Caco-2 (cell line): Measurements from ENCODE around the gene SVOP. TPM values are rescaled to one million over a fixed set of nuclear protein-coding genes. Genes with fewer than 3 reads are reported as not detected.

Source experiments
- BruUV-seq: library from RNA; stranded (reverse); fragments of 400-500 nt; replicated peaks from 2 replicates; lab custom pipeline; 2021; lab: Mats Ljungman, UMichigan
- CTCF ChIA-PET: fragments of 300-600 bp; sonication (Branson Sonifier 250); formaldehyde crosslinking; loops from one replicate; lab custom pipeline; 2022; ENCODE audit warnings: antibody characterized with exemption; lab: Charles Lee
- POLR2A ChIA-PET: fragments of 300-600 bp; sonication (Branson Sonifier 250); formaldehyde crosslinking; loops from one replicate; lab custom pipeline; 2022; ENCODE audit warnings: antibody characterized with exemption; lab: Charles Lee
- DNase-seq, 2 experiments: peaks; one replicate each; pipeline versions ENCODE4 v3.0.0 to v3.0.0-alpha.2; 2020 to 2022
- H3K27me3 ChIP-seq: replicated peaks from 2 replicates; pipeline ENCODE4 v1.6.0; 2011; ENCODE audit warnings: low read length; ENCODE audit not compliant: control insufficient read depth, insufficient read depth
- H3K36me3 ChIP-seq: 2 replicates; pipeline ENCODE4 v1.5.1; 2011; ENCODE audit warnings: low read length; ENCODE audit not compliant: control insufficient read depth, insufficient read depth
- H3K4me1 ChIP-seq: fragments of 250-450 bp; sonication (Bioruptor Pico); 2 replicates; pipeline ENCODE4 v1.5.1; 2020; ENCODE audit warnings: mild to moderate bottlenecking
- H3K4me3 ChIP-seq: 2 replicates; pipeline ENCODE4 v1.5.1; 2011; ENCODE audit warnings: low read depth, mild to moderate bottlenecking, control low read depth, low read length
- H3K9me3 ChIP-seq: fragments of 250-450 bp; sonication (Bioruptor Pico); 2 replicates; pipeline ENCODE4 v1.5.1; 2020; ENCODE audit warnings: mild to moderate bottlenecking, moderate library complexity
- H3K27ac Mint-ChIP-seq: one replicate; pipeline ENCODE4 v1.8.0; 2022; ENCODE audit warnings: mixed read lengths; ENCODE audit not compliant: unreplicated experiment
- H3K27me3 Mint-ChIP-seq: one replicate; pipeline ENCODE4 v1.8.0; 2022; ENCODE audit warnings: mixed read lengths; ENCODE audit not compliant: insufficient read depth, unreplicated experiment
- H3K36me3 Mint-ChIP-seq: one replicate; pipeline ENCODE4 v1.8.0; 2022; ENCODE audit warnings: mild to moderate bottlenecking, mixed read lengths; ENCODE audit not compliant: insufficient read depth, unreplicated experiment
- H3K4me1 Mint-ChIP-seq: one replicate; pipeline ENCODE4 v1.8.0; 2022; ENCODE audit warnings: low read depth, mixed read lengths; ENCODE audit not compliant: unreplicated experiment
- H3K4me3 Mint-ChIP-seq: one replicate; pipeline ENCODE4 v1.8.0; 2022; ENCODE audit warnings: mild to moderate bottlenecking, moderate library complexity, mixed read lengths; ENCODE audit not compliant: unreplicated experiment
- H3K9me3 Mint-ChIP-seq: one replicate; pipeline ENCODE4 v1.8.0; 2022; ENCODE audit warnings: mixed read lengths; ENCODE audit not compliant: unreplicated experiment
- intact Hi-C: fragments of 100-400 bp; cut with micrococcal nuclease; formaldehyde crosslinking; loops from one replicate; pipeline ENCODE4 v1.10.0; 2022; ENCODE audit not compliant: unreplicated experiment
- total RNA-seq: library from RNA; stranded (reverse); gene quantifications from 2 replicates; pipeline ENCODE4 v1.2.3, GENCODE V29; 2022
- TF ChIP-seq, protein P1 (sequence below), 2 experiments: fragments of 200-600 bp in 1 of 2; IDR thresholded peaks; 1 replicate in 1 of 2; 2 replicates in 1 of 2; pipeline versions ENCODE4 v1.5.1 to v1.8.0; 2011 to 2022; ENCODE audit warnings: antibody characterized with exemption in 1 of 2, control low read depth in 1 of 2, inconsistent platforms in 1 of 2, low read depth in 1 of 2, low read length in 1 of 2, mild to moderate bottlenecking in 1 of 2, moderate library complexity in 1 of 2; ENCODE audit not compliant: insufficient read depth in 1 of 2, severe bottlenecking in 1 of 2, unreplicated experiment in 1 of 2

SVOP gene
- total RNA-seq, 1 experiment from 2014 or later = 0.09 TPM

DNA sequence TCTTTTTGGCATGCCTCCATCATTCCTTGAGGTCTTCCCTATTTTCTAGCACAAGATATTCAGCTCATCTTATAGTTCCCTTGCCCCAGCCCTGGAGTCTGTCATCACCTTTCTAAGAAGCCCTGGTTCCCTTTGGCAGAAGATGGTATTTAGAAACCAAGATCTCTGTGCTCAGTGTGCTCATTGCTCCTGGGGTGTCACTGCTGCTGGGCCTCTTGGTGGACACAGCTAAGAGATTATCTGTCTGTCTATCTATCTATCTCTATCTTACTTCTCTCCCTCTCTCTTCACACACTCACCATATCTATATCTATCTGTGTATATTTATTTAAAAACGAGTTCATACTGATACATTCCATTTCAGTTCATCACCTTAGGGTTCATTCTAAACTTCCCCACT lies 73.8 kb downstream of the SVOP start:
- no TSS peak for BruUV-seq

DNA sequence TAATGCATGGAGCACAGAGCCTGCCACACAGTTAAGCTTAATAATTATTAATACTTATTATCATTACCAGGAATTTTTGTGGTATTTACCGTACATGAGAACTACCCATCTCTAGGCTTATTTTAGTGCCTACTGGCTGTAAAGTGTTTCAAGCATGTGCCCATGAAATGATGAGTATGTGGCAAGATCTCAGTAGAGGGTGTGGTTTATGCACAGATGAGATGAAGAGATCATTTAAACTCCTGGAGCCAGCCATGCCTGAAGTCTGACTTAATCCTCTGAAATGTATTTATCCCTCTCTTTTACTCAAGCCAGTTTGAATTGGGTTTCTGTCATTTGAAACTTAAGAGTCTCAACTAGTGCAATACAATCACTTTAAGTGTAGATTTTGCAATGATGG lies 80.7 kb downstream of the SVOP start:
- no peak overlapping the region for H3K4me3 Mint-ChIP-seq
- Histone ChIP-seq H3K4me1 (no peaks in the 10 kb centered on the region), H3K36me3 (no peaks in the 10 kb centered on the region), H3K4me3 (no peak overlapping the region), H3K9me3 (no peaks in the 10 kb centered on the region), H3K27me3 (no peaks in the 10 kb centered on the region)
- TF ChIP-seq, protein P1, sequence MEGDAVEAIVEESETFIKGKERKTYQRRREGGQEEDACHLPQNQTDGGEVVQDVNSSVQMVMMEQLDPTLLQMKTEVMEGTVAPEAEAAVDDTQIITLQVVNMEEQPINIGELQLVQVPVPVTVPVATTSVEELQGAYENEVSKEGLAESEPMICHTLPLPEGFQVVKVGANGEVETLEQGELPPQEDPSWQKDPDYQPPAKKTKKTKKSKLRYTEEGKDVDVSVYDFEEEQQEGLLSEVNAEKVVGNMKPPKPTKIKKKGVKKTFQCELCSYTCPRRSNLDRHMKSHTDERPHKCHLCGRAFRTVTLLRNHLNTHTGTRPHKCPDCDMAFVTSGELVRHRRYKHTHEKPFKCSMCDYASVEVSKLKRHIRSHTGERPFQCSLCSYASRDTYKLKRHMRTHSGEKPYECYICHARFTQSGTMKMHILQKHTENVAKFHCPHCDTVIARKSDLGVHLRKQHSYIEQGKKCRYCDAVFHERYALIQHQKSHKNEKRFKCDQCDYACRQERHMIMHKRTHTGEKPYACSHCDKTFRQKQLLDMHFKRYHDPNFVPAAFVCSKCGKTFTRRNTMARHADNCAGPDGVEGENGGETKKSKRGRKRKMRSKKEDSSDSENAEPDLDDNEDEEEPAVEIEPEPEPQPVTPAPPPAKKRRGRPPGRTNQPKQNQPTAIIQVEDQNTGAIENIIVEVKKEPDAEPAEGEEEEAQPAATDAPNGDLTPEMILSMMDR (IDR thresholded peaks at IDR 0.05; ENCODE audit: insufficient read depth in 1 of 2, low read depth in 1 of 2, low read length in 1 of 2, severe bottlenecking in 1 of 2, unreplicated experiment in 1 of 2) = no peak
- intact Hi-C loops = no loop called here
- no peaks in the 10 kb centered on the region for H3K36me3 Mint-ChIP-seq
- no peaks in the 10 kb centered on the region for H3K27me3 Mint-ChIP-seq
- H3K4me1 Mint-ChIP-seq = no peaks in the 10 kb centered on the region
- no peaks in the 10 kb centered on the region for H3K9me3 Mint-ChIP-seq
- ChIA-PET CTCF (no interaction called here), POLR2A (no interaction called here)
- BruUV-seq = no TSS peak
- H3K27ac Mint-ChIP-seq = no peak overlapping the region
- DNase-seq = no peak

More for the DNA sequence above, 73.8 kb downstream of the SVOP start:
- H3K27me3 ChIP-seq = no peaks in the 10 kb centered on the region
- intact Hi-C loops = no loop called here
- H3K4me3 ChIP-seq = no peak overlapping the region
- H3K4me1 ChIP-seq = no peaks in the 10 kb centered on the region
- H3K9me3 Mint-ChIP-seq = peaks cover 14% of the 10 kb centered on the region
- no peak overlapping the region for H3K4me3 Mint-ChIP-seq
- peaks cover 4% of the 10 kb centered on the region; the same call in 1 of the 2 replicates for H3K9me3 ChIP-seq
- H3K36me3 Mint-ChIP-seq = no peaks in the 10 kb centered on the region
- CTCF ChIA-PET = no interaction called here
- TF ChIP-seq, protein P1 (IDR thresholded peaks at IDR 0.05; ENCODE audit: insufficient read depth in 1 of 2, low read depth in 1 of 2, low read length in 1 of 2, severe bottlenecking in 1 of 2, unreplicated experiment in 1 of 2) = no peak
- no peaks in the 10 kb centered on the region for H3K36me3 ChIP-seq
- no peak overlapping the region for H3K27ac Mint-ChIP-seq
- peaks cover 8% of the 10 kb centered on the region for H3K4me1 Mint-ChIP-seq
- DNase-seq = no peak
- POLR2A ChIA-PET = no interaction called here
- no peaks in the 10 kb centered on the region for H3K27me3 Mint-ChIP-seq

DNA sequence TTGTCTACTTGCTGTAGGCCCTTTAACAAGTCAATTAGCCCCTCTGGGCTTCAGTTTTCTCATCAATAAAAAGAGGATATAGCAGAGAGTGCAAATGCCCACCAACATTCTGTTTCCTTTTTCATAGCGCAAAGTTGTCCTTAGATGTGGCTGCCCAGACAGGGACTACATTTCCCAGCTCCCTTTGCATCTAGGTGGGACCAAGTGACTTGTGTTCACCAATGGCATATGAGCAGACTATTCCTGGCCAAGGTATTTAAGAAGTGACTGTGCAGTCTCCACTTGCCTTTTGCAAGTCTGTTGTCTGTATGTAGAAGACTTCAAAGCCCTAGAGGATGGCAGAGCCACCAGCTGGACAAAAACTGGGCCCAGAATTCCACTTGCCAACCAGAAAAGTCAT lies 81.3 kb downstream of the SVOP start:
- Histone ChIP-seq H3K27me3 (no peaks in the 10 kb centered on the region), H3K36me3 (no peaks in the 10 kb centered on the region), H3K9me3 (no peaks in the 10 kb centered on the region), H3K4me1 (peaks cover 2% of the 10 kb centered on the region; the same call in 1 of the 2 replicates), H3K4me3 (no peak overlapping the region)
- TF ChIP-seq, protein P1 (IDR thresholded peaks at IDR 0.05; ENCODE audit: insufficient read depth in 1 of 2, low read depth in 1 of 2, low read length in 1 of 2, severe bottlenecking in 1 of 2, unreplicated experiment in 1 of 2) = no peak
- no peak overlapping the region for H3K4me3 Mint-ChIP-seq
- H3K36me3 Mint-ChIP-seq = no peaks in the 10 kb centered on the region
- no peak overlapping the region for H3K27ac Mint-ChIP-seq
- no peaks in the 10 kb centered on the region for H3K9me3 Mint-ChIP-seq
- no TSS peak for BruUV-seq
- DNase-seq = peak in 1 of 2 experiments; percentile 52
- no peaks in the 10 kb centered on the region for H3K27me3 Mint-ChIP-seq
- ChIA-PET POLR2A (no interaction called here), CTCF (interaction anchor here (0.8 kb wide), 1 partner anchor 11 kb away, joined by 7 read pairs; no protein-coding TSS in a partner anchor)
- H3K4me1 Mint-ChIP-seq = no peaks in the 10 kb centered on the region
- intact Hi-C loops = no loop called here
